ENCODE measurements around the gene RETREG2.

Gene RETREG2

GRCh38 chr2:219131327-219131726 is 46.7 kb upstream of the RETREG2 start:
- TF ChIP-seq ZBTB7A (IDR thresholded peaks at IDR 0.05; ENCODE audit: low read depth) (no peak), FOXM1 (IDR thresholded peaks at IDR 0.05; ENCODE audit: borderline replicate concordance, low read depth) (no peak), MAX (IDR thresholded peaks at IDR 0.05) (no peak), YY1 (IDR thresholded peaks at IDR 0.05; ENCODE audit: low read depth) (no peak), REST (IDR thresholded peaks at IDR 0.05; ENCODE audit: low read depth) (no peak), EP300 (IDR thresholded peaks at IDR 0.05; ENCODE audit: borderline replicate concordance) (no peak)

GRCh38 chr2:219131744-219132143 is 46.3 kb upstream of the RETREG2 start:
- TF ChIP-seq MAX (IDR thresholded peaks at IDR 0.05): no peak
- no peak for TF ChIP-seq YY1 (IDR thresholded peaks at IDR 0.05; ENCODE audit: low read depth)
- no peak for TF ChIP-seq REST (IDR thresholded peaks at IDR 0.05; ENCODE audit: low read depth)
- TF ChIP-seq USF1 (IDR thresholded peaks at IDR 0.05): no peak
- no peak for TF ChIP-seq CREB1 (IDR thresholded peaks at IDR 0.05; ENCODE audit: low read depth)
- no peak for TF ChIP-seq EGR1 (IDR thresholded peaks at IDR 0.05)
- TF ChIP-seq TEAD4 (IDR thresholded peaks at IDR 0.05): no peak
- TF ChIP-seq ZBTB7A (IDR thresholded peaks at IDR 0.05; ENCODE audit: low read depth): no peak

- TF ChIP-seq EGR1 (IDR thresholded peaks at IDR 0.05) (no peak), CEBPB (IDR thresholded peaks at IDR 0.05) (no peak), NFIC (IDR thresholded peaks at IDR 0.05) (no peak), USF1 (IDR thresholded peaks at IDR 0.05) (no peak), ZBTB7A (IDR thresholded peaks at IDR 0.05; ENCODE audit: low read depth) (no peak), EP300 (IDR thresholded peaks at IDR 0.05; ENCODE audit: borderline replicate concordance) (no peak), TCF12 (IDR thresholded peaks at IDR 0.05; ENCODE audit: low read depth) (no peak), TEAD4 (IDR thresholded peaks at IDR 0.05) (no peak), FOXM1 (IDR thresholded peaks at IDR 0.05; ENCODE audit: borderline replicate concordance, low read depth) (no peak), YY1 (IDR thresholded peaks at IDR 0.05; ENCODE audit: low read depth) (no peak), CREB1 (IDR thresholded peaks at IDR 0.05; ENCODE audit: low read depth) (no peak), REST (IDR thresholded peaks at IDR 0.05; ENCODE audit: low read depth) (no peak), RAD21 (IDR thresholded peaks at IDR 0.05; ENCODE audit: low read depth) (no peak), TAF1 (IDR thresholded peaks at IDR 0.05; ENCODE audit: low read depth) (no peak), MAX (IDR thresholded peaks at IDR 0.05) (no peak)
Observed at GRCh38 chr2:219133976-219134375, 44.1 kb upstream of the RETREG2 start.

GRCh38 chr2:219140722-219141121 is 37.4 kb upstream of the RETREG2 start:
- TF ChIP-seq CEBPB (IDR thresholded peaks at IDR 0.05) (no peak), ZBTB7A (IDR thresholded peaks at IDR 0.05; ENCODE audit: low read depth) (no peak), TEAD4 (IDR thresholded peaks at IDR 0.05) (no peak), CREB1 (IDR thresholded peaks at IDR 0.05; ENCODE audit: low read depth) (no peak), MAX (IDR thresholded peaks at IDR 0.05) (no peak), REST (IDR thresholded peaks at IDR 0.05; ENCODE audit: low read depth) (no peak), USF1 (IDR thresholded peaks at IDR 0.05) (no peak), EP300 (IDR thresholded peaks at IDR 0.05; ENCODE audit: borderline replicate concordance) (no peak), FOXM1 (IDR thresholded peaks at IDR 0.05; ENCODE audit: borderline replicate concordance, low read depth) (no peak), RAD21 (IDR thresholded peaks at IDR 0.05; ENCODE audit: low read depth) (no peak), EGR1 (IDR thresholded peaks at IDR 0.05) (no peak), NFIC (IDR thresholded peaks at IDR 0.05) (no peak), TCF12 (IDR thresholded peaks at IDR 0.05; ENCODE audit: low read depth) (no peak), TAF1 (IDR thresholded peaks at IDR 0.05; ENCODE audit: low read depth) (no peak), YY1 (IDR thresholded peaks at IDR 0.05; ENCODE audit: low read depth) (no peak)
